HG03565 (cell line): ENCODE data around the gene SHROOM1.

Experiments used
- ATAC-seq: cut with Tn5 transposase; IDR thresholded peaks from one replicate; pipeline ENCODE4 v1.9.1; 2021; ENCODE audit warnings: mild to moderate bottlenecking, moderate library complexity; ENCODE audit not compliant: unreplicated experiment

SHROOM1 gene

DNA sequence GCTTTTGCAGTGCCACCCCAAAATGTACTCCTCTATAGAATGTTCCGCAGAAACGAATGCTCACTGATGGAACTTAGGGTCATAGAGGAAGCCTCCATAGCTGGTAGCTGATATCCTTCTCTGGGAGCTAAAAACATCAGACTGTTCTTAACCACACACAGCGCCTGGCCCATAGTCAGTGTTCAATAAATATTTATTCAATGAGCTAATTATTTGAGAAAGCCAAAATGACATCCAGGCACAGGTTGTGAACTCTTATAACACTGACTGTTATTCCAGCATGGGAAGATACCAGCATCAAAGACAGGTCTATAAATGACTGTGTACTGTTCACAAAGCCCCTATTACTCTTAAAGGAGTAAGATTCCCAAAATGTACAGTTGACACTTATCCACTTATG lies 22.9 kb upstream of the SHROOM1 start:
- ATAC-seq, result no peak

DNA sequence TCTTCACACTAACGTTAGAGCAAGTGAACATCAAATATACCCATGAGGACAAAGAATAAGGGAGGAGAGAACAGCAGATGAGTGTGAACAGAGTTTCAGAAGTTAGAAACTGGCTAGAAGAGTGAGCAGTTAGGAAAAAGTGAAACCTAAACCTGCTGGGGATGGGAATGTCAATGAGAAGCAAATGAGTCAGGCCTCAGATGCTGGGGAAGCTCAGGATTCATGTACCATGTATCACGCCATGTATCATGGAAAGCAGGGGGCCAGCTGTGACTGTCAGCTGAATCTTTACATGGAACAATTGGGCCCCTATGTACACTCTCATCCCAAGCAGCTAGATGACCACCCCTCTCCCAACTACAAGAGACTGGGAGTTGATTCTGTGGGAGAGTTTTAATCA lies 19.6 kb upstream of the SHROOM1 start:
- ATAC-seq, result no peak

DNA sequence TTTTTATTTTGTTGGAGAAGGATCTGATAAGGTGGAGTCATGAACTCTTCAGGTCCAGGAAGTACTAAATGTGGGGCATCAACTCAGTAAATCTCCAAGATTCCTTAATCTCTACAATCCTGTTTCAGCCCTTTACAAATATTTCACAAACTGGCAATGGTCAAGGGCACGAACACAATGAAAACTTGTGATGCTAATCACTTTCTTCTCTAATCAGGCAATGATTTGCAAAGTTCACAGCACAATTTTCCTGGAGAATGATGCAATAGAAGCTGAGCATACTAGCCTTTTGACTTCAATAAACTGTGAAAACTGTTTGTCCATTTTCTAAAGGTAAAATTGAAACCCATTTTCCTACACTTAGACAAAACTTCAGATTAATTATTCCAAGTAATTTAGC lies 18.9 kb upstream of the SHROOM1 start:
- no peak for ATAC-seq

DNA sequence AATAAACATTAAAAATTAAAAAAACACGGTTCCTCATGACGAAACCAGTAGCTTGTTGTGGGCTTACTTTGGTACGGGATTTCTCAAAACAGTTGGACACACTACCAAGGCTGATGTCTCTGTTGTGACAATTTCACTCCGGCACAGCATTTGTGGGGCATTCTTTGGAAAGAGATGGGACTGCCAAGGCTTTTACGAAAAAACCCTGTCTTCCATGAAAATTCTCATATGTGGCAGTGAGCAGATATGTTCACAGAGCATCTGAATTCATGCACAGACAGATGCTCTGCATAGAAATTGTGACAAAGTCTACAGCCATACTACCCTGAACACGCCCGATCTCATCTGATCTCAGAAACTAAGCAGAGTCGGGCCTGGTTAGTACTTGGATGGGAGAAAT lies 17.8 kb upstream of the SHROOM1 start:
- no peak for ATAC-seq

DNA sequence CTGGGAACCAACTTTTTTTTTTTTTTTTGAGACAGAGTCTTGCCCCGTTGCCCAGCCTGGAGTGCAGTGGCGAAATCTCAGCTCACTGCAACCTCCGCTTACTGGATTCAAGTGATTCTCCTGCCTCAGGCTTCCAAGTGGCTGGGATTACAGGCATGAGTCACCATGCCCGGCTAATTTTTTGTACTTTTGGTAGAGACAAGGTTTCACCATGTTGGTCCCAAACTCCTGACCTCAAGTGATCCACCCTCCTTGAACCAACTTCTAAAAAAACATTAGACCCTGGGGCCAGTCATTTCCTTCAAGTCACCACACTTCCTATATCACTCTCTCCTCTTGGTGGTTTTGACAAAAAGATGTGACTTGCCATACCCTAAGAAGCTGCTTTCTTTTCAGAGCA lies 10.9 kb upstream of the SHROOM1 start:
- ATAC-seq, result no peak

DNA sequence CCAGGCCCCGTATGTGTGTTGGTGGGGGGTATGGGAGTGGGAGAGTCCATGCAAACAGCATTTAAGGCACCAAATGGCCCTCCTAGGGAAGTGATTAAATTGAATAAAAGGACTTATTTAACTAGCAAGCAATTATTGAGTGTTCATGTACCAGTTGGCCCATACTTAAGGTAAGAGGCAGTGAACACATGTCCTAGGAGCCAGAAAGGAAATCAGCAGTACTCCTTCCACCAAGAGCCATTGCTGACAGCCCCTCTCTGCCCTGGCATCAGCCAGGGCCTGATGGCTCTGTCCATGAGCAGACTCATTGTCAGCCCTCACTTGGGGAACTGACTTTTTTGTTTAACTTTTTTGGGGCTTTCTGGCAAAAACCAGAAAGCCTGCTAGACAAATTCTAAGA lies 10.4 kb upstream of the SHROOM1 start:
- ATAC-seq, result no peak

DNA sequence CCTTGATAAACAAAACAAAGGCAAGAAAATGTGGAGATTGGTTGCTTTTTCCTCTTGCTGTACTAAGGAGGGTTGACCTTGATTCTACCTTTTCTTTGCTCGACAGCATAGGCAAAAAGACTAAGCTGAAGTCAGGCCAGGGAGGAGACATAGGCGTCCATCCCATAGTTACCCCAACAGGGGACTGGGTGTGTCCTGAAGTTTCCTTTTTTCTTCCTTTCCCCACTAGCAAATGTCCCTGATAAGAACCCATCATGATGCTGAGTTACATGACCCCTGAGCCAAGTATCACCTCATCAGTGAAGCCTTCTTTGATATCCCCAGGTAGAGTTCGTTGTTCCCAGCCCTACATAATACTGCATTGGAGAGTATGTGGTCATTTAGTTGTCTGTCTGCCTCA lies 9.9 kb upstream of the SHROOM1 start:
- no peak for ATAC-seq

DNA sequence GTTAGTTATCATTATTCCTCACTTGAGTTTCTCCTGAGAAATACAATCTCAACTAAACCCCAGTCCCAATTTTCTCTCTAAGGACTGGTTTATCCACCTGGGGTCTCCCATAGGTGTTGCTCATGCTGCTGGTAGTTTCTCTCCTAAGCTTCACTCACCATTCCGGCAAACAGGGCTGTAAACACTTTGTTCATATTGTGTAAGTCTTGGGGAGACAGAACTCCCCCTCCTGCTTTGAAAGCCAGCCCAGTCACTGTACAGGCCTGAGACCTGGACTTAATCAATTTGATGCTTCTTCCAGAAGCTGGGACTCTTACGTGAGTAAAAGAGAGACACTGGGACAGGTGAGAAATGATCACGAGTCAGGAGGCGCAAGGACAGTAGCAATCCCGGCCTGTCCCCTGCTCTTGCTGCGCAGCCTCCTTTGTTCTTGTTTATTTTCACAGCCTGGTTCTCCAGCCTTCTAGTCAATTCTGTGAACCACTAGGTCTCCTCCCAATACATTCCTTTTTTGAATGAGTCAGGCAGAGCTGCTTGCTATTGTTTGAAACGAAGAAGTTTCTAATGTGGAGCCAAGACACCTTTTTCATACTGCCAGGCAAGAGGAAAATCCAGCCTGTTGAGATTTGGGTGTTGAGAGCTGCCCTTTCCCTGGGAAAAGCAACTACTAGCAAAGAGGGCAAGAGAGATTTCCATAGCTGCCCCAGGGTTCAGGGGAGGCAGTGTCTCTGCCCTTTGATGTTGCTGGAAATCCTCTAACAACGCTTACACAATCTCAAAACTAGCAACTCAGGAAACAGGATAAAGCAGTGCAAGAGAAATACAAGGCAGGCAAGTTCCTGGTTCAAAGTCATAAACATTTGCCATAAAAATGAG lies 9.2 kb upstream of the SHROOM1 start:
- ATAC-seq, result no peak

DNA sequence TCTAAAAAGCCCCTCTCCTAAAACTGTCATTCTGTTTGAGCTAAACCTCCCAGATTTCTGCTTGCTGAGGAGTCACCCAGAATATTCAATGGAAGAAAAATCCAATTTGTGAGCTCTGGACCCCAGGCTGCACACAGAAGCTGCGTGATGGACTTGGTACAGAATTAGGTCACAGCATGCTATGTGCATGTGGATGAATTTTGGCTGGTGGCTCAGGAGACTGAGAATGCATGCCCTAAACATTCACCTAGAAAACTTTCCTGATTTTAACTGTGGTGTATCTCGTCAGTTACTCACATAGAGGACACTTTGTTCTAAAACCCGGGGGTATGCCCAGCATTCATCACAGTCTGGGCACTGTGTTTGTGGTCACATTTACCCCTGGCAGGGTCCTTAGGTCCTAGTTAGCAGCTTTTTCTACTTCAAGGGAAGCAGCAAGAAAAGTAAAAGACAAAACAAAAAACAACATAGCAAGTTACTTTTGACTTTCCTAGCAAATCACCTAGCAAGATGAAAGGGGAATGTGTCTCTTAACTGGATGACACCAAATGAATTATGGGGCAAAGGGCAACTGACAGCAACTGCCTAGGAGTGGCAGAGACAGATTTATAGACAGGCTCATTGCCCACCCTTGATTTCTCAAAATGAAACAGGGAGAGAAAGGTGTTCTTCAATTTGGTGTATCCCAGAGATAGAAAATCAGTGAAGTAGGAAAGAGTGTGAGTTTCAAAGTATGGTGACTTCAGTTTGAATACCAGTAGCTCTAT lies 8.3 kb upstream of the SHROOM1 start:
- ATAC-seq, result no peak

DNA sequence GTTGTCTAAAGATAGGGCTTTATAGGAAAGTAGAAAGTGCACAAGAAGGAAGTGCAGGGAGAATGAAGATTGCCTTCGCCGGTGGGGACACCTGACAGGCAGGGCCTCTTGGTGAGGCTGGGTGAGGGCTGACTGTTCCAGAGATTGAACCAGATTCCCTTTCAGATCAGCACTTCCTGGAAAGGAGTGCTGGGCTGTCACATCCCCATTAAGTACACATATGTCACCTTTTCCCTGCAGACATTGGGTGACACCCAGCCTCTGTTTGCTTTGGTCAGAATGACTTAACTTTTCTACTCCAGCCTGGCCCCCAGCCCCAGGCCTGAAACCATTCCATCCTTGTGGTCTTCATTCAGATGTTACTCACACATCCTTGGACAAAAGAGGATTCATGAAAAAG lies 7.4 kb upstream of the SHROOM1 start:
- ATAC-seq, result no peak

DNA sequence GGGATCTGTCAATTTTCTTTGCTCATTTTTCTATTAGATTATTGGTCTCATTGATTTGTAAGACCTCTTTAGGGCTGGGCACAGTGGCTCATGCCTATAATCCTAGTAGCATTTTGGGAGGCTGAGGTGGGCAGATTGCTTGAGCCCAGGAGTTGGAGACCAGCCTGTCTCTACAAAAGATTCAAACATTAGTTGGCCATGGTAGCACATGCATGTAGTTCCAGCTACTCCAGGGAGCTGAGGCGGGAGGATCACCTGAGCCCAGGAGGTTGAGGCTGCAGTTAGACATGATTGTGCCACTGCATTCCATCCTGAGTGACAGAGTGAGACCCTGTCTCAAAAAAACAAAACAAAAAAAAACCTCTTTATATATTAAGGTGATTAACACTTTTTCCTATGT lies 6.4 kb upstream of the SHROOM1 start:
- no peak for ATAC-seq

DNA sequence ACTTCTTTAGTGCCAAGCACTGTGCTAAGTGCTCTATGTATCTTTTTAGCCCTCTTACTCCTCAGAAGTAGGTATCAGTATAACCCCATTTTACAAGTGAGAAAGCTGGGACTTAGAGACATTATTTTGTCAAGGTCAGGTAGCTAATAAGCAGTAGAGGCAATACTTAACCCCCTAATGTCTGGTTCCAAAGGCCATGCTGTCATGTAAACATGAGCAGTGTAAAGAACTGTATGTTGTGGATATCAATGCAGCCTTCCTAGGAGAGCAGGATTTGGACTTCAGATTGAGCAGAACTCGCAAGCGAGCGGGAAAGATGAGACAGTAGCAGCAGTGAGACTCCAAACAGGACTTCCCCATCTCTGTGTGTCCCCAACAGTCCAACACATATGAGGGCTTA lies 3.6 kb upstream of the SHROOM1 start:
- ATAC-seq, result no peak

DNA sequence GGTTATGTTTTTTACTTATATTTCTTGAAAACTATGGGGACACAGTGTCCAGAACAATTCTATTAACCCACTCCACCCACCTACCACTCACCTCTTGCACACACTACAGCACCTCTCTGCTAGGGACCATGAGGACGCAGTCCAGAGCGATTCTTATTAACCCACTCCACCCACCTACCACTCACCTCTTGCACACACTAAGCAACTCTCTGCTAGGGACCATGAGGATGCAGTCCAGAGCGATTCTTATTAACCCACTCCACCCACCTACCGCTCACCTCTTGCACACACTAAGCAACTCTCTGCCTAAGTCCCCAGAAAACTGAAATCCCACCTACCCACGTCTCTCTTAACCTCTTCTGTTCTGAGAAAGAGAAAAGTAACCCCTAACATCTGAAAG lies 2.2 kb upstream of the SHROOM1 start:
- no peak for ATAC-seq

DNA sequence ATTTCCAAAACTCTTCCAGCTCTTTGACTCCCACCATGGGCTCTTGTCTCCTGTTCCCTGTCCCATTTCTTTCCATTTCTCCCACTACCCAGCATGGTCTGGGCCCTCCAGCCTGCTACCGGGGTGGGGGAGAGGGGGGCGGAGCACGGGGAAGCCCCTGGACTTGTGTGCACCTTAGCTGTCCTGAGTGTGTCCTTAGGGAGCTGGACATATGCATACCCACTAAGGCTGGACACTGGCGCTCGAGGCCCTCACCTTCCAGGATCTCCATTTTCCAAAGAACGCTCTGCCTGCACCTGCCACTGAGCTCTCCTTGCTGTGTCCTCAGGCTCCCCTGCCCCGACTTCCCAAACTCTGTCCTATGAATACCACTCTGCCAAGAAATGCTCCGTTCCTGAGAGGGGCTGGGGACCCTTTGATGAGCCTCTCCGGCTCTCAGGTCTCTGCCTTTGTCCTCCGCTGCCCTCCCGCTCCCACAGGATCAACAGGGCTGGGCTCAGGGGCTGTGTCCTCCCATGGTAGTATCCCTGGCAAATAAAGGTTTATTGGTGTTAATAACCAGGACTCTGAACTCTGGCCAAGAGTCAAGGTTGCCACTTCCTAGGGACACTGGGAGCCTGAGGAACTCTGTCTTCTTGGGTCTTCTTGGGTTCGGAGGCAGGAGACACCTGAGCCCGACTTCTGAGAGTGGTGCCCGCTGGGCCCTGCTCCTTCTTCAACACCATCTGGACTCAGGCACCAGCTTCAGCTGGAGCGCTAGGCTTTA lies 831 bp upstream of the SHROOM1 start:
- ATAC-seq, result no peak

DNA sequence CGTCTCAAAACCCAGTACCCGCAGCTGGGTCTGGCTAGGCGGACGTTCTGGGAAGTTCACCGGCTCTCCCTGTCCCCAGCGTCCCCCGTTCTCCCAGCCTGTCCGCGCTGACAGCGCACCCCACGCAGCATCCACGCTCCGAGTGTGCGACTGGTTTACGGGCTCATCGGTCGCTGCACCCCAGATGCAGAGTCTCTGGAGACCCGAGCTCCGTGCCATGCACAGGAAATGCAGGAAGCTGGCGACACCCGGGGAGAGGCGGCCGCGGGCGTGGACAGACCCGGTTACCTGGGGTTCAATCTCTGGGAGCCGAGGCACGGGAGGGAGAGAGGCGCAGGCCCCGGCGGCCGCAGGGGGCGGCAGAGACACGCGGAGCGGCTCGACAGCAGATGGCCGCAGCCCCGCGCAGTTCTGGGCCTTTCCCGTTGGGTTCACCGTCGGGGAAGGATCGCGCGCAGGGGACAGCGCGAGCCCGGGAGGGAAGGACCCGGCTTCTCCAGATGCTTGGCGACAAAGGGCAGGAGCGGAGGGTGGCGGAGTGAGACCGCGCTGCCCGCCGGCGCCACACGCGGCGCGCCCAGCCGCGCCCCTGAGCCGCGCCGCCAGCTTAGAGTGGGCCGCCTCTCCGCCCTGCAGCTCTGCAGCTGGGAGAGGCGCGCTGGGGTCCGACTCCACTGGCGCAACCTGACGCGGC lies 558 bp downstream of the SHROOM1 start:
- peak; percentile 47 for ATAC-seq

DNA sequence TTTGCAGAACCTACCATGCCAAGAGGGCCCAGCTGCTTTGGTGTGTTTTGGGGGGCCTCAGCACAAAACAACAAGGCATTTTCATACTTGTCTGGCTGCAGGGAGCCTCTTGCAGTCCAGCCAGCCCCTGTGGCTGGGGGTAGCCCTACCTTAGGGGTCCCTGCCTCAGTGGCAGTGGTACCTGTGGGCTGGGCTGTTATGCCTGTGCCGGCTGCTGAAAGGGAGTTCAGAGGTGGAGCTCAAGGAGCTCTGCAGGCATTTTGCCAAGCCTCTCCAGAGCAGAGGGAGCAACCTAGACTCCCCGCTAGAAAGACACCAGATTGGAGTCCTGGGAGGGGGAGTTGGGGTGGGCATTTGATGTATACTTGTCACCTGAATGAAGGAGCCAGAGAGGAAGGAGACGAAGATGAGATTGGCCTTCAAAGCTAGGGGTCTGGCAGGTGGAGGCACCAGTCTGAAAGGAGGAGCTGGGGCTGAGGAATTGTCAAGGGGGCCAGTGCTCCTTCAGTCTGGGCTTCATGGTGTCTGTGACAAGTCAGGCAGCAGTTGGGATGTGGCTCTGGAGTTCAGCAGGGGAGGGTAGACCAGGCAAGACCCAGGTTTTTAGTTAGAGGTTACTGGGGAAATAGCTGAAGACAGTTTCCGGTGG lies 1.5 kb downstream of the SHROOM1 start:
- ATAC-seq, result no peak

DNA sequence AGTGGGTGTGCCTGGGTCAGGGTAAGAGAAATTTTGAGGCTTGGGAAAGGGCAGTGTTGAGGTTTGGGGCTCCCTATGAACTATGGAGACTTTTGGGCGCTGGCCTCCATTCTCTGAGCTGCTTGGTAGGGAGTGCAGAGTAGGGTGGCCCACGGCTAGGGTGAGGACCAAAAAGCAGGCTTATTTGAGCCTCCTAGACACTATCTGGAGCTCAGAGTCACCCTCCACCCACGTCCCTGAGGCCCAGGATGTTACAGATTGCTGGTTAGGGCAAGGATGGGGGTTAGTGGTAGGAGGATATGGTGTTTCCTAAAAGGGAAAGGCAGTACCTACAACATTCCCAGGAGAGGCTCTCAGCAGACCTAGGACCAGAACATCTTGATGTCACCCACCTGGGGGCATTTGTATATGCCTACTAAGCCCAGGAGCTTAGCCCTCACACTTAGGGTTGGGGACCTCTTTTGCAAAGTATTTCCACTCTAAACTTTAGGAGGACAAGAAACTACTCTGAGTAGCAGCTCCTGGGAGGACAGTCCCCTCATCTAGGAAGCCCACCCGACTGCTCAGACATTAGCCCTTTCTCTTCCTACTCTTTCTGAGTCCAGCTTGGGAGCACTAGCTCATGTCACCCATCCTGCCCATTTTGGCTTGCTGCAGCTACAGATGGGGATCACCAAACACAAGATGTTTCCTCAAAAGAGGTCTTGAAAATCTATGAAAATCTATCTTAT lies 2.3 kb downstream of the SHROOM1 start:
- ATAC-seq, result no peak

DNA sequence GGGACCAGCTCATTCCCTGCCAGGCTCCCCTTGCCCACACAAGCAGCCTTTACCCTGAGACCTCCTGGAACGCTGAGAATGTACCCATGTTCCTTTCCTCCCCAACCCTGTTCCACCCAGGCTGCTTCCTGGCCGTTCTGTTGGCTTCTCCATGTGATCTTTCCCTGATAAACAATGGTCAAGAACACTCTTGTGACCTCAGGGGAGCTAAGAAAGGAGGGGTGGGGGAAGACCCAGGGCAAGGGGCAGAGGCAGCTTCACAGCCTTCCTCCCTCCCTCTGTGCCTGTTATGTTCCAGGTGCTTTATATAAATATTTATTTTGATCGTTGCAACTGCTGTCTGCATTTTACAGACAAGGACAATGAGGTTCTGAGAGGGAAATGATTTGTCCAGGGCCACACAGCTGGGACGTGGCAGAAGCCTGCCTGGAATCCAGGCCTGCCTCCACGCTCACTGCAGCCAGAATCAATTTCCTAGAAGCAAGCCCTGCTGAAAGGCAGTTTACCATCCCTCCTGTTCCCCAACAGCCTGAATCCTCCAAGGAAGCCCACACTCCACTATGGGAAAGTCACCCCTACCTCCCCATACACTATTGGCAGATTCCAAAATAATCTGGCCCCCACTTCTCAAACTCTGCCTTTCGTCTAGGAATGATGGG lies 3.9 kb downstream of the SHROOM1 start:
- no peak for ATAC-seq

DNA sequence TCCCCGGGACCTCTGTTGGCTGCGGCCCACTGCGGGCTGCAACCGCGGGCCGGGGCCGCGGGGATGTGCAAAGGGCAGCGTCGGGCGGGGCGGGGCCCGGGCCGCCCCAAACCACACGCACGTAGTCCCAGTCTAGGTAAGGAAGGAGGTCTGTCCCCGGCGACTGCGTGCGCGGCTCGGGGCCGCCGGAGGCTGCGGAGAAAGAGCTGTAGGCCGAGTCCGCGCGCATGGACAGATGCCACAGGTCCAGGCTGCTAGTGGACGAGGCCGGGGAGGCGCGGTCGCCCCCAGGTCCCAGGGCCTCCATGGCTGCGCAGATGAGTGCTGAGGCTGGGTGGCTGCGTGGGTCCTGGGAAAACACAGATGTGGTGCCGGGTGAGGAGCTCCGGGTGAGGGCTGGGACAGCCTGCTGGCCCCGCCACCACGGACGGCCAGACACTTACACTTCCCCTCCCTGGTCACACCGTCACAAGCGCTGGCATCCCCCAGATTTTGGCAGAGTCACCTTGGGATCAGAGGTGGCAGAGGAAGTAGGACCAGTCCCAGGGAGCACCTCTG lies 4.5 kb downstream of the SHROOM1 start:
- no peak for ATAC-seq
